ENCODE measurements around the gene DTX3L. TPM values are rescaled to one million over a fixed set of nuclear protein-coding genes. Genes with fewer than 3 reads are reported as not detected.
A peak's percentile ranks its signal among the peaks of the same experiment; 100 is the strongest.

Gene DTX3L
- total and polyA plus RNA-seq, 2 of the 13 experiments (the other 11 are each of a cell fraction or from before 2014, with no cell fraction given), result 2.5 to 10.9 TPM

GRCh38 chr3:122564155-122564912 is at the start of gene DTX3L, which contains the start of gene PARP9 (continued):
- peak; percentile 63; the same call in 1 of the 2 replicates for TF ChIP-seq ZNF766 (CRISPR knock-in tag; IDR thresholded peaks at IDR 0.05; ENCODE audit: borderline replicate concordance)
- TF ChIP-seq ZNF570 (CRISPR knock-in tag; IDR thresholded peaks at IDR 0.05; ENCODE audit: borderline replicate concordance), result no peak
- no peak for TF ChIP-seq ISX (CRISPR knock-in tag; conservative IDR thresholded peaks at IDR 0.05)
- no peak for TF ChIP-seq RFX5 (IDR thresholded peaks at IDR 0.05; ENCODE audit: low read depth, low read length)
- no peak for TF ChIP-seq ATAD3A (CRISPR knock-in tag; IDR thresholded peaks at IDR 0.05)
- TF ChIP-seq MTA1 (CRISPR knock-in tag; IDR thresholded peaks at IDR 0.05; ENCODE audit: borderline replicate concordance), result peak; percentile 82; the same call in 1 of the 2 replicates
- peak; percentile 92; the same call in 1 of the 2 replicates for TF ChIP-seq ZBTB8A (CRISPR knock-in tag; IDR thresholded peaks at IDR 0.05; ENCODE audit: borderline replicate concordance, low read depth)
- TF ChIP-seq ZNF121 (CRISPR knock-in tag; IDR thresholded peaks at IDR 0.05), result no peak
- peak; percentile 62; the same call in 1 of the 2 replicates for TF ChIP-seq ZNF784 (CRISPR knock-in tag; IDR thresholded peaks at IDR 0.05; ENCODE audit: borderline replicate concordance)
- no peak for TF ChIP-seq FOXO4 (CRISPR knock-in tag; conservative IDR thresholded peaks at IDR 0.05)
- peak; percentile 58 for TF ChIP-seq ATF7-NPFF (CRISPR knock-in tag; IDR thresholded peaks at IDR 0.05; ENCODE audit: low read depth)
- TF ChIP-seq BCL6 (CRISPR knock-in tag; IDR thresholded peaks at IDR 0.05), result peak; percentile 65
- peak; percentile 88 for TF ChIP-seq RBFOX2 (IDR thresholded peaks at IDR 0.05; ENCODE audit: low read depth, low read length)
- no peak for TF ChIP-seq MYNN (CRISPR knock-in tag; IDR thresholded peaks at IDR 0.05; ENCODE audit: low read depth)
- TF ChIP-seq ZNF33B (CRISPR knock-in tag; IDR thresholded peaks at IDR 0.05), result peak; percentile 86; the same call in 1 of the 2 replicates
- TF ChIP-seq ZNF530 (CRISPR knock-in tag; IDR thresholded peaks at IDR 0.05; ENCODE audit: low read depth), result no peak
- TF ChIP-seq ZNF773 (CRISPR knock-in tag; IDR thresholded peaks at IDR 0.05; ENCODE audit: borderline replicate concordance), result no peak
- TF ChIP-seq ATRX (CRISPR knock-in tag; IDR thresholded peaks at IDR 0.05; ENCODE audit: borderline replicate concordance), result no peak
- TF ChIP-seq DRAP1 (CRISPR knock-in tag; IDR thresholded peaks at IDR 0.05), result no peak
- no peak for TF ChIP-seq SOX5 (CRISPR knock-in tag; IDR thresholded peaks at IDR 0.05; ENCODE audit: borderline replicate concordance)
- TF ChIP-seq MAFG (CRISPR knock-in tag; IDR thresholded peaks at IDR 0.05), result no peak
- 0 out of 2 replicates have a peak, but pooled peaks have one; percentile 47 for TF ChIP-seq ETS1 (CRISPR knock-in tag; IDR thresholded peaks at IDR 0.05)
- peak; percentile 67 for TF ChIP-seq CBX1 (IDR thresholded peaks at IDR 0.05; ENCODE audit: low read depth)
- TF ChIP-seq GPN1 (CRISPR knock-in tag; IDR thresholded peaks at IDR 0.05; ENCODE audit: borderline replicate concordance), result no peak
- TF ChIP-seq YY1 (IDR thresholded peaks at IDR 0.05; ENCODE audit: insufficient read depth, insufficient replicate concordance, low read depth, low read length), result peak; percentile 57

Data from HepG2 (cell line).